HG03457 (cell line): ENCODE measurements around the gene NGFR.
"Not testable (repeated sequence)": the region's sequence is repeated elsewhere in the genome, so short reads cannot be mapped to it uniquely, and the experiment has no call there.

Experiments used
- ATAC-seq: cut with Tn5 transposase; IDR thresholded peaks from one replicate; pipeline ENCODE4 v1.9.1; 2021; ENCODE audit warnings: moderate number of reproducible peaks; ENCODE audit not compliant: unreplicated experiment

The NGFR gene

GRCh38 chr17:49545007-49545660, 50.0 kb downstream of the NGFR start:
- no peak for ATAC-seq

DNA sequence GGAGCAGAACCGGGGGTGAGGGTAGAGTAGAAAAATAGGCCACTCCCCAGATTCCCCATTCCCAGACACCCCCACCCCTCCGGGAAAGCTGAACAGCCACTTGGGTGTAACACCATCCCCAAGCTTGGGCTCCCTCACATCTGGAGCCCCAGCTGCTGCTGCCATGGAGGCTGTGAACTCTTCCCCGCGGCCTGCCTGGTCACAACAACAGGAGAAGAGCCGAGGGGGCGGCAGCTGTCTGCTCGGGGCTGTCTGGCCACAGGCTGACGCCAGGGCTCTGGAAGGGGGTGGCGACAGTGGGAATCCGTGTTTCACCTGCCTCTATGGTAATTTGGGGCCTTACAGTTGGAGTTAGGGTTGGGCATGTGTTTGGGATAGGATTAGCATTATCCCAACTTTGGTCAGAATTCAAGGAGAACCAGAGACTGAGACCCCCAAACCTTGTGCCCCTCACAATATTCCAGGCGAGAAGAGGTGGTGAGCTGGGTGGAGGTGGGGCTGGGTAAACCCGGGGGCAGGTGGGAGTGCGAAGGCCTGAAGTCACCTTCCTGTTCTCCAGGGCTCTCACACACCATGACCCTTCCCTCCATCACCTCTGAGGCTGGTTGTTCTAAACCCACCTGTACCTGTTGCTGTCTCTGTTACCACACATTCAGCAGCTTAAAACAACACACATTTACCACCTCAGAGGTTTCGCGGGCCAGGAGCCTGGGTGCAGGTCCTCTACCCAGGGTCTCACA, 50.9 kb downstream of the NGFR start:
- ATAC-seq: no peak

DNA sequence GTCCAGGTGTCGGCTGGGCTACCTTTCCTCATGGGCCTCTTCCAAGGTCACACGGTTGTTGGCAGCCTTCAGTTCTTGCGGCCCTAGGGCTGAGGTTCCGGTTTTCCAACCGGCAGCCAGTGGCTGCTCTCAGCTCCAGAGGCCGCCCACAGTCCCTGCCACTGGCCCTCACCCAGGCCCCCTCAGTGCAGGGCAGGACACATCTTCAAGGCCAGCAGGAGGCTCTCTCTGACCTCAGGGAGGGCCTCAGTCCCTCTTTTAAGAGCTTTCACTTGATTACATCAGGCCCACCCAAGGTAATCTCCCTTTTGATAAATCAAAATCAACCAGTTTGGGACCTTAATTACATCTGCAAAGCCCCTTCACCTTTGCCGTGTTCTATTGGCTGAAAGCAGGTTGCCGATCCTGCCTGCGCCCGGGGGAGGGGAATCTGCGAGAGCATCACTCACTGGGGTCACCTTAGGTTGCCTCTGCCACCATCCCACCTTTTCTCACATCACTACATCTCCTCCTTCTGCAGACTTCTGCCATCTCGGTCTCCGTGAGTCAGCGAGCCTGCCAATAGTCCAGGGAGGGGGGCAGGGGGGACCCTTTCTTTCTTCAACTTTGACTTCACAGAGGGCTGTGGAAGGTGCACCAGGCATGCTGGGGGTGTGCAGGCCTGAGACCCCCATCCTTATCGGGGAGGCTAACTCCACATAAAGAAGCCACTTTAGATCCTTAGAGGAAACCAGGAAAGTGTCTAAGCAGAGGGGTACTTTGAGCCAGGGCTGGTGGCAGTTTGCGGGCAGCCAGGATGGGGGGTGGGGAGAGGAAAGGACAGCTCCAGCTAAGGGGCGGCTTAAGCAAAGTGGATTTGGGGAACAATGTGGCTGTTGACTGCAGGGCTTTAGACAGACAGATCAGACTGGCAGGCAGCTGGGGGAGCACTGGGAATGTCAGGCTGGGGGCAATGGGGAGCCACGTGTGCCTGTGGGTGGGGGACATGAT, 51.7 kb downstream of the NGFR start:
- ATAC-seq: no peak

GRCh38 chr17:49547566-49547965, 52.5 kb downstream of the NGFR start:
- ATAC-seq: no peak

DNA sequence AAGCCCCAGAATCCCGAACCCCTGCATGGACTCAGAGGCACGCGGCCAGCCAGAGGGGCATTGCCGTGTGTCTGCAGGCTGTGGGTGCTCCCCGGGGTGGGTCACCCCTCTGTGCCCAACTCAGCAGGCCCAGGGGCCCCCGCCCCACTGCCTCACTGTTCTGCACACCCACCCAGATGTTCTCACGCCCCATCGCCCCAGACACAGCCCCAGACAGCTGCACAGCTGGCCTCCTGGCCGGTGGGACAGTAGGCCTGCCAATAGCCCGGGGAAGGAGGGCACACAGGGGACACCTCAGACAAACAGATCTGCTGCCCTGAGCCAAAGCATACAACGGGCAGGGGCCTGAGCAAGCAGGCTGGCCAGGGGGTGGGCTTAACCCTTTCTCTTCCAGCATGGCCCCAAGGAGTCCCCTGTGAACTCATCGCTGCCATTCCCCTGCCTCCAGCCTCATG, 53.0 kb downstream of the NGFR start:
- no peak for ATAC-seq

DNA sequence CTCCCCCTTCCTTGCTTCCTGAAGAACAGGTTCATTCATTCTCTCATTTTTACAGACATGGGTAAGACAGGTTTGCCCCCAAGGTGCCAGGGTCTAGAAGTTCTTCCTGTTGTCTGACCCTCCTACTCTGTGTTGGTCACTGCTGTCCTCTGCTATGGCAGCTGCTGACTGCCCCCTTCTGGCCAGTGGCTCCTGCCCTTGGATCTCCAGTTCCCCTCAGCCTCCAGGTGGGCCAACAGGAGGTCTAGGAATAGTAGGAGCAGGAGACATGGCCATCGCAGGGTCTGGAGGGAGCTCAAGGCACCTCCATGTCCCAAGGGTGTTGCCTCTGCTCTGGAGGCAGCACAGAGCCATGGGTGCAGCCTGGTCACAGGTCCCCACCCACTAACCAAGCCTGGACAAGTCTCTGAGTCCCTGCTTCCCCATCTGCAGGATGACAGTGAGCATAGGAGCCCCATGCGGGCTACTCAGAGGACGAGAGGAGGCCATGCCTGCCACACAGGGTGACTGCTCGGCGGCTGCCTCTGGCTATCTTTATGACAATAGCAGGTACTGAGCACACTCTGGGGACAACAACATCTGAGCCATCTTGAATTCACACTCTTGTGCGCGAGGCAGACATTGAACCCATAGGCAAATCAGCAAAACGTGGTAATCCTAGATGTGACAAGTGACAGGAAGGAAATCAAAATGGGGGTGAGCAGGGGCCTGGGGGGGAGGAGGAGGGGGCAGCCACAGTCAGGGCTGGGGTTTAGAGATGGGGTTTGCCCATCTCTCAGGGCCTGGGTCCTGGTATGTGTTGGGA, 53.6 kb downstream of the NGFR start:
- no peak for ATAC-seq

GRCh38 chr17:49549311-49549605, 54.2 kb downstream of the NGFR start:
- ATAC-seq: no peak

GRCh38 chr17:49549691-49550678, 54.9 kb downstream of the NGFR start:
- no peak for ATAC-seq

GRCh38 chr17:49550764-49551163, 55.7 kb downstream of the NGFR start:
- ATAC-seq: not testable (repeated sequence)

DNA sequence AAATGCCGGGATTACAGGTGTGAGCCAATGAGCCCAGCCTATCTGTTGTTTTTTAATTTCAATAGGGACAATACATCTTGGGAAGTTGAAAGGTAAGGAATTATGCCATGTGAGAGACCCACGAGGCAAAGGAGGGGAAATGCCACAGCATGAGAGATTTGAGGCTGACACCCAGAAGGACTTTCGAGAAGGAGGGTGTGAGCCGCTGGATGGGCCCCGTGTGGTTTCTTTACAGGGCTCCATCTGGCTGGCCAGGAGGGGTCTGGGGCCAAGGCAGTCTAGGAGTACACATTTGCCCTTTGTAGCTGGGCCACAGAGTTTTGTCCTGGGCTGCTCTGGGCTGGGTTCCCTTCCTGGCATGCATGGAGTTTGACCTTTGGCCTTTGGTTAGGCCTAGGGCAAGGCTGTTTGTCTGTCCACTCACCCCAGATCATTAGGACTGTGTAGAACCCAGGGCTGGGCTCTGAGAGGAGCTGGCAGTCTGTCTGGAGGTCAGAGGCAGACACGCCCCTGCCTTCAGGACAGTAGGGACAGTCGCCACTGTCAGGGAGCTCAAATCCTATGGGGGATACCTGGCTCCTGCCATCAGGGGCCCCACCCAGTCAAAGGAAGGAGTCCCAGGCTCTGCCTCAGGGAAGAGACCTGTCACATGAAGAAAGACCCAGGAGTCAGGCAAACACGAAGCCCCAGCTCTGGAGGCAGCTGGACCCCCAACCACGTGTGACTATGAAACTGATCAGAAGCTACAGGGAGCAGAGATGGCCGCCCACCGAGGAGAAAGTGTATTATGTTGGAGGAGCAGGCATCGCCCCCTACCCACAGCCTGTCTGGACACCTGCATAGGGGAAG, 56.4 kb downstream of the NGFR start:
- ATAC-seq: no peak

DNA sequence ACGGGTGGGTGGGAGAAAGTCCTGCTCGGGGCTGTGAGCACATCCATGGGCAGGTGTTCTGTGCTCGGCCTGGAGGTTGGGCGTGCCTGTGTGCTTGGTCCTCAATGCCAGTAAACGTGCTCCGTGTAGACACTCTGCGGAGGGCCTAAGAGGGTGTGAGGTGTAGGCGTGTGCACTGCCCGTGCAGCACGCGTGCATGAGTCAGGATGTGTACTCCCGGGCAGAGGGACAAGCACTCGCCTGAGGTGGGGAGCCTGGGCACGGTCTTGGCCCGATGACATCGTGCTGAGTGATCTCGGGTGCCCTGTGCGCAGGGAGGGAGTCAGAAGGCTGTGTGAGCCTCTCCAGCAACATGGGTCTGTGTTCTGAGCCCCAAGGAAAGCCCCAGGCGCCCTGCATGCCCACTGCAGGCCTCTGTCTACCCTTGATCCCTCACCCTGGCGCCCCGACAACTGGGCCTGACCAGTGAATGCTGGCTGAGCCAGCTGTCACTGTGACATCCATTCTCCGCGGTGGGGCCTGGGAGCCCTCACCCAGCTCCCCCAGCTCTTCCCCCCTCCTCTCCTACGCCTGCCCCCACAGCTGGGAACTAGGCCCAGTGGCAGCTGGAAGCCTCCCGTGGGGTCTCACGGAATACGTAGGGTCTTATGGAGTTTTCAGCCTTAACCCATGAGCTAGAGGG, 57.1 kb downstream of the NGFR start:
- ATAC-seq: no peak

DNA sequence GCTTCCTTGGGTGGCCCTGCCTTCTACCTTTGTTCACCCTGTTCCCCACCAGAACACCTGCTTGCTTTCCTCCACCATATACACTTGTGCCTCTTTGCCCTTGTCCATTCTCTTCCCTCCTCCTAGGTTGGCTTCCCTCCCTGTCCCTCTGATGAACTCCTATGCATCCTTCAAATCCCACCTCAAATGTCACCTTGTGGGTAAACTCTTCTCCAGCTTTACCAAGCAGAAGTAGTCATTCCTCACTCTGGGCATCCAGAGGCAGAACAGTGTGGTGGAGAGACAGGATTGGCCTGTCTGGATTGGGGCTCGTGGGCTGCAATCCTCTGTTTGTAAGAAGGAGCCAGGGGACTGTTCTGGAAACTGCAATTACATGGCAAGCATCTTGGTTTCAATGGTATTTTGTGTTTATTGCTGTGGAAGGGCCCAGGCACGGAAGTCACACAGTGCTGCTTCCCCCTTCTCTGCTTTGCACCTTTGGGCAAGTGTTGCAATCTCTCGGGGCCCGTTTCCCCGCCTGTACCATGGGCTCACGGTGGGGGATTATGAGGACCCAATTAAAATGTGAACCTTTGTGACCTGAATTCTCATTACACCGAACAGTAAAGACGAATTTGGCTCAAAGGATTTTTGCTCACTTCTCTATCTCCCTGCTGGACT, 58.7 kb downstream of the NGFR start:
- no peak for ATAC-seq

- ATAC-seq: no peak
These were observed 59.8 kb downstream of the NGFR start for GRCh38 chr17:49554694-49555494.

DNA sequence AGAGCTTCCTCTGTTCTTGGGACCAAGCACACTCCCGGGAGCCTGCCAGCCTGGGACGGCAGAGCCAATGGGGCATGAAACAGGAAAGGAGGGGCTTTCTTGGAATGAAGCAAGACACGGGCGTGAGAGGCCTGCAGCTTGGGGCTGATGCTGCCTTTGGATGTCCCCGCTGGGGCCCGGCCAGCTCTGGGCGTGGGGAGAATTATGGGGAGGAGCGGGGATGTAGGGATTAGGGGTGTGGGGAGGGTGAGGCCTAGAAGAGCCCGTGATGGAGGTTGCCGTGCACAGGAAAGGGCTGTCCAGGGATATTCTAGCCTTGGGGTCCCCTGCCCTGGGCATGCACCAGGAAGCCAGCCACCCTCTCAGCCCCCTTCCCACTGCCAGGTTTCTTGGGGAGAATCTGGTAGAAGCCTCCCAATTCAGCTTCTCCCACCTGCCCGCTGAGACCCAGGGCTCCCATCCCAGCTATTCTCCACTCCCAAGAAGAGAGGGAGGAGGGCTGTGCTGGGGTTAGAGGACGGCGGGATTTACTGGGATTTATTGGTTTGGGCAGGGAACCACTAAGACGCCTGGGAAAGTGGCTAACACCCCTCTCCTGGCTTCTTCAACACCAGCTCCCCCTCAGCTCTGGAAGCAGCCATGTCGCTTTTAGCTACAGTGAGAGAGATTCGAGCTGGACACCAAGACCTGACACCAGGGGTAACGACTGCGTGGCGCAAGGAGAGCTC, 60.6 kb downstream of the NGFR start:
- no peak for ATAC-seq

- ATAC-seq: no peak
These were observed 61.3 kb downstream of the NGFR start for GRCh38 chr17:49556223-49556943.
